Astrocyte of the spinal cord (primary cell): ENCODE results near the gene PAMR1.

Experiments
- DNase-seq: peaks from one replicate; pipeline ENCODE4 v3.0.0; 2011; ENCODE audit warnings: low read depth, low spot score
- H3K4me3 ChIP-seq: 2 replicates; pipeline ENCODE4 v1.5.1; 2011; ENCODE audit warnings: low read depth, mild to moderate bottlenecking, low read length, moderate library complexity
- CTCF ChIP-seq: IDR thresholded peaks from 2 replicates; pipeline ENCODE4 v1.5.1; 2012; ENCODE audit warnings: low read depth, mild to moderate bottlenecking, low read length, inconsistent platforms
- in situ Hi-C: cut with HindIII; loops from 2 replicates; pipeline ENCODE4 v1.10.0; 2017; ENCODE audit warnings: low sequenced_read_pairs

PAMR1 gene

GRCh38 chr11:35419184-35419829 is 106.1 kb downstream of the PAMR1 start, which contains the start of gene SLC1A2:
Gene SLC1A2, minus strand, starts transcription at chr11:35419558. Its CDS starts 592 bp downstream, at chr11:35418966.
- TF ChIP-seq CTCF = no peak
- in situ Hi-C loops = no loop called here
- DNase-seq = peak; percentile 10
- H3K4me3 ChIP-seq = peak within 1 kb of the TSS; percentile 27

- H3K4me3 ChIP-seq = peak overlapping the region; percentile 3
- in situ Hi-C loops = no loop called here
- TF ChIP-seq CTCF = no peak
- DNase-seq = peak; percentile 12
These were observed 106.9 kb downstream of the PAMR1 start for GRCh38 chr11:35418282-35419183.

GRCh38 chr11:35415487-35415886 is 109.9 kb downstream of the PAMR1 start:
- in situ Hi-C loops = no loop called here
- no peak for DNase-seq
- no peak overlapping the region for H3K4me3 ChIP-seq
- no peak for TF ChIP-seq CTCF

- DNase-seq = no peak
- no peak overlapping the region for H3K4me3 ChIP-seq
- no peak for TF ChIP-seq CTCF
- in situ Hi-C loops = no loop called here
These were observed 110.6 kb downstream of the PAMR1 start for GRCh38 chr11:35414776-35415175.

- TF ChIP-seq CTCF = no peak
- H3K4me3 ChIP-seq = no peak overlapping the region
- no peak for DNase-seq
- in situ Hi-C loops = no loop called here
These were observed 111.1 kb downstream of the PAMR1 start for GRCh38 chr11:35414311-35414710.

- in situ Hi-C loops = no loop called here
- no peak for TF ChIP-seq CTCF
- no peak overlapping the region for H3K4me3 ChIP-seq
- no peak for DNase-seq
These were observed 111.8 kb downstream of the PAMR1 start for GRCh38 chr11:35413598-35413997.
